ENCODE measurements around the gene MAGI3. TPM values are rescaled to one million over a fixed set of nuclear protein-coding genes. Genes with fewer than 3 reads are reported as not detected.

Gene MAGI3
- total RNA-seq, 2 experiments from 2014 or later, result 4.7 to 7.8 TPM

- BruUV-seq (replicated peaks), result no TSS peak
- DNase-seq (ENCODE audit: low spot score), result no peak
- peaks cover 8% of the 10 kb centered on the region; the same call in 1 of the 2 replicates for H4K20me1 ChIP-seq (ENCODE audit: insufficient read depth, low read length)
- H3K36me3 ChIP-seq (ENCODE audit: insufficient read depth, low read length), result no peaks in the 10 kb centered on the region
- CTCF ChIA-PET (ENCODE audit: unreplicated experiment), result no interaction called here
- H2AFZ ChIP-seq (ENCODE audit: low read length), result peak overlapping the region; percentile 92; the same call in 1 of the 2 replicates
- POLR2A ChIA-PET, result interaction anchor here (0.9 to 1.4 kb wide), 2 partner anchors 15 to 19 kb away, joined by 3 read pairs; no protein-coding TSS in a partner anchor
- peaks cover 18% of the 10 kb centered on the region for H3K4me1 ChIP-seq (ENCODE audit: insufficient read depth, low read length, poor library complexity, severe bottlenecking)
- no peaks in the 10 kb centered on the region for H3K9me3 ChIP-seq (ENCODE audit: low read length)
- intact Hi-C loops (cut with micrococcal nuclease; ENCODE audit: unreplicated experiment), result no loop called here
- H3K9me2 ChIP-seq (ENCODE audit: insufficient read depth, low read length), result no peaks in the 10 kb centered on the region
- H3K27ac ChIP-seq (ENCODE audit: low read depth, low read length, poor library complexity, severe bottlenecking), result no peak overlapping the region
- peak overlapping the region; percentile 67 for H3K4me2 ChIP-seq (ENCODE audit: low read length)
- H3K79me2 ChIP-seq (ENCODE audit: insufficient read depth, low read depth, low read length), result no peaks in the 10 kb centered on the region
- H3K4me3 ChIP-seq (ENCODE audit: low read depth, low read length, poor library complexity, severe bottlenecking), result peak overlapping the region; percentile 85
- TF ChIP-seq CTCF (conservative IDR thresholded peaks at IDR 0.05; ENCODE audit: low read length) (no peak), EZH2phosphoT487 (IDR thresholded peaks at IDR 0.05; ENCODE audit: borderline replicate concordance, low read depth, low read length) (no peak)
Measured at GRCh38 chr1:113388621-113389358, 1.5 kb upstream of the MAGI3 start.

GRCh38 chr1:113389359-113389952 is 859 bp upstream of the MAGI3 start:
- intact Hi-C loops (cut with micrococcal nuclease; ENCODE audit: unreplicated experiment), result no loop called here
- peak overlapping the region; percentile 24 for H3K27ac ChIP-seq (ENCODE audit: low read depth, low read length, poor library complexity, severe bottlenecking)
- no TSS peak for BruUV-seq (replicated peaks)
- CTCF ChIA-PET (ENCODE audit: unreplicated experiment), result no interaction called here
- no peaks in the 10 kb centered on the region for H3K9me3 ChIP-seq (ENCODE audit: low read length)
- no peaks in the 10 kb centered on the region for H3K36me3 ChIP-seq (ENCODE audit: insufficient read depth, low read length)
- H3K79me2 ChIP-seq (ENCODE audit: insufficient read depth, low read depth, low read length), result no peaks in the 10 kb centered on the region
- peak; percentile 2 for DNase-seq (ENCODE audit: low spot score)
- H3K4me3 ChIP-seq (ENCODE audit: low read depth, low read length, poor library complexity, severe bottlenecking), result peak overlapping the region; percentile 85
- H3K4me2 ChIP-seq (ENCODE audit: low read length), result peak overlapping the region; percentile 67
- peak overlapping the region; percentile 92 for H2AFZ ChIP-seq (ENCODE audit: low read length)
- TF ChIP-seq CTCF (conservative IDR thresholded peaks at IDR 0.05; ENCODE audit: low read length) (no peak), EZH2phosphoT487 (IDR thresholded peaks at IDR 0.05; ENCODE audit: borderline replicate concordance, low read depth, low read length) (no peak)
- no peaks in the 10 kb centered on the region for H3K9me2 ChIP-seq (ENCODE audit: insufficient read depth, low read length)
- peaks cover 8% of the 10 kb centered on the region; the same call in 1 of the 2 replicates for H4K20me1 ChIP-seq (ENCODE audit: insufficient read depth, low read length)
- peaks cover 18% of the 10 kb centered on the region for H3K4me1 ChIP-seq (ENCODE audit: insufficient read depth, low read length, poor library complexity, severe bottlenecking)
- POLR2A ChIA-PET, result interaction anchor here (0.9 to 1.4 kb wide), 2 partner anchors 14 to 19 kb away, joined by 3 read pairs; no protein-coding TSS in a partner anchor

All from OCI-LY7 (cell line).